ENCODE results near the gene CLCA1.

DNA sequence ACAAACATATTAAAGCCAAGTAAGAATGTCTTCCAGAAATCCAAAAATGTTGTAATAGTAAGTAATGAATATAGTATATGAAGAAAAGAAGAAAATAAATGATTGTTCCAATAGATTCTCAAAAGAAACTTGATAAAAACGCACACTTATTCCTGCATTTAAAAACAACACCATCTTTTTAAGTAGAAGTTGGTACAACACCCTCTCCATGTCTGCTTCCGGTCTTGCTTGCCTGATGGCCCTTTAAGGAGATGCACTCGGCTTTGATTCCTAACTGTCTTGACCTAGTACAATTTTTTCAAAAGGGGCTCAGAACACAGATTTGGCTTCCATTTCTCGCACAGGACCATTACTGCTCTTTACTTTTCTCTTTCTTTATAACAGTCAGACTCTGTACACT, 9.0 kb downstream of the CLCA1 start:
- TF ChIP-seq, protein P1, sequence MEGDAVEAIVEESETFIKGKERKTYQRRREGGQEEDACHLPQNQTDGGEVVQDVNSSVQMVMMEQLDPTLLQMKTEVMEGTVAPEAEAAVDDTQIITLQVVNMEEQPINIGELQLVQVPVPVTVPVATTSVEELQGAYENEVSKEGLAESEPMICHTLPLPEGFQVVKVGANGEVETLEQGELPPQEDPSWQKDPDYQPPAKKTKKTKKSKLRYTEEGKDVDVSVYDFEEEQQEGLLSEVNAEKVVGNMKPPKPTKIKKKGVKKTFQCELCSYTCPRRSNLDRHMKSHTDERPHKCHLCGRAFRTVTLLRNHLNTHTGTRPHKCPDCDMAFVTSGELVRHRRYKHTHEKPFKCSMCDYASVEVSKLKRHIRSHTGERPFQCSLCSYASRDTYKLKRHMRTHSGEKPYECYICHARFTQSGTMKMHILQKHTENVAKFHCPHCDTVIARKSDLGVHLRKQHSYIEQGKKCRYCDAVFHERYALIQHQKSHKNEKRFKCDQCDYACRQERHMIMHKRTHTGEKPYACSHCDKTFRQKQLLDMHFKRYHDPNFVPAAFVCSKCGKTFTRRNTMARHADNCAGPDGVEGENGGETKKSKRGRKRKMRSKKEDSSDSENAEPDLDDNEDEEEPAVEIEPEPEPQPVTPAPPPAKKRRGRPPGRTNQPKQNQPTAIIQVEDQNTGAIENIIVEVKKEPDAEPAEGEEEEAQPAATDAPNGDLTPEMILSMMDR (IDR thresholded peaks at IDR 0.05), result no peak
- TF ChIP-seq POLR2AphosphoS5 (IDR thresholded peaks at IDR 0.05; ENCODE audit: low read depth, low read length), result no peak
- TF ChIP-seq SIN3A (IDR thresholded peaks at IDR 0.05; ENCODE audit: borderline replicate concordance, insufficient read depth, low read depth, low read length), result no peak
- TF ChIP-seq, protein P2, sequence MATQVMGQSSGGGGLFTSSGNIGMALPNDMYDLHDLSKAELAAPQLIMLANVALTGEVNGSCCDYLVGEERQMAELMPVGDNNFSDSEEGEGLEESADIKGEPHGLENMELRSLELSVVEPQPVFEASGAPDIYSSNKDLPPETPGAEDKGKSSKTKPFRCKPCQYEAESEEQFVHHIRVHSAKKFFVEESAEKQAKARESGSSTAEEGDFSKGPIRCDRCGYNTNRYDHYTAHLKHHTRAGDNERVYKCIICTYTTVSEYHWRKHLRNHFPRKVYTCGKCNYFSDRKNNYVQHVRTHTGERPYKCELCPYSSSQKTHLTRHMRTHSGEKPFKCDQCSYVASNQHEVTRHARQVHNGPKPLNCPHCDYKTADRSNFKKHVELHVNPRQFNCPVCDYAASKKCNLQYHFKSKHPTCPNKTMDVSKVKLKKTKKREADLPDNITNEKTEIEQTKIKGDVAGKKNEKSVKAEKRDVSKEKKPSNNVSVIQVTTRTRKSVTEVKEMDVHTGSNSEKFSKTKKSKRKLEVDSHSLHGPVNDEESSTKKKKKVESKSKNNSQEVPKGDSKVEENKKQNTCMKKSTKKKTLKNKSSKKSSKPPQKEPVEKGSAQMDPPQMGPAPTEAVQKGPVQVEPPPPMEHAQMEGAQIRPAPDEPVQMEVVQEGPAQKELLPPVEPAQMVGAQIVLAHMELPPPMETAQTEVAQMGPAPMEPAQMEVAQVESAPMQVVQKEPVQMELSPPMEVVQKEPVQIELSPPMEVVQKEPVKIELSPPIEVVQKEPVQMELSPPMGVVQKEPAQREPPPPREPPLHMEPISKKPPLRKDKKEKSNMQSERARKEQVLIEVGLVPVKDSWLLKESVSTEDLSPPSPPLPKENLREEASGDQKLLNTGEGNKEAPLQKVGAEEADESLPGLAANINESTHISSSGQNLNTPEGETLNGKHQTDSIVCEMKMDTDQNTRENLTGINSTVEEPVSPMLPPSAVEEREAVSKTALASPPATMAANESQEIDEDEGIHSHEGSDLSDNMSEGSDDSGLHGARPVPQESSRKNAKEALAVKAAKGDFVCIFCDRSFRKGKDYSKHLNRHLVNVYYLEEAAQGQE (IDR thresholded peaks at IDR 0.05; ENCODE audit: insufficient read depth in 1 of 2, low read depth in 2 of 2, low read length in 1 of 2), result no peak
- no peak for TF ChIP-seq TCF7L2 (IDR thresholded peaks at IDR 0.05; ENCODE audit: low read depth, low read length)
